H1 (cell line): ENCODE results near the gene ZNF775. TPM values are rescaled to one million over a fixed set of nuclear protein-coding genes. Genes with fewer than 3 reads are reported as not detected.

Experiments used
- CTCF ChIA-PET: fragments of 300-600 bp; sonication (Branson Sonifier 250); formaldehyde crosslinking; loops from one replicate; lab custom pipeline; 2021; ENCODE audit not compliant: partially characterized antibody; lab: Charles Lee
- POLR2A ChIA-PET: fragments of 300-600 bp; sonication (Branson Sonifier 250); formaldehyde crosslinking; loops from one replicate; lab custom pipeline; 2021; ENCODE audit warnings: inconsistent platforms; ENCODE audit not compliant: partially characterized antibody; lab: Charles Lee
- DNase-seq, 2 experiments: peaks; one replicate each; pipeline versions ENCODE4 v3.0.0 to v3.0.0-alpha.2; 2010 to 2022; ENCODE audit warnings: low spot score in 2 of 2, low read depth in 1 of 2, mixed read lengths in 1 of 2
- FAIRE-seq: peaks from 2 replicates; lab custom pipeline; 2011; peaks lifted over from hg19 to GRCh38; lab: Jason Lieb, UNC
- H2AFZ ChIP-seq: 2 replicates; pipeline ENCODE4 v1.8.1; 2012; ENCODE audit warnings: low read length, inconsistent platforms
- H2AK5ac ChIP-seq: 2 replicates; pipeline ENCODE4 v1.6.1; 2013; ENCODE audit warnings: low read depth, low read length
- H2BK120ac ChIP-seq: replicated peaks from 2 replicates; pipeline ENCODE3; 2013; ENCODE audit warnings: low read depth, low read length, inconsistent platforms
- H2BK12ac ChIP-seq: 2 replicates; pipeline ENCODE4 v1.6.1; 2013; ENCODE audit warnings: low read depth, low read length
- H2BK15ac ChIP-seq: 2 replicates; pipeline ENCODE4 v1.6.1; 2013; ENCODE audit warnings: low read length
- H2BK20ac ChIP-seq: 2 replicates; pipeline ENCODE4 v1.6.1; 2013; ENCODE audit warnings: low read length
- H2BK5ac ChIP-seq: 2 replicates; pipeline ENCODE4 v1.6.1; 2013; ENCODE audit warnings: low read depth, low read length
- H3K14ac ChIP-seq: 2 replicates; pipeline ENCODE4 v1.6.1; 2013; ENCODE audit warnings: inconsistent platforms; ENCODE audit not compliant: insufficient read length
- H3K18ac ChIP-seq: 2 replicates; pipeline ENCODE4 v1.6.1; 2013; ENCODE audit warnings: low read length; ENCODE audit errors: extremely low read depth
- H3K23ac ChIP-seq: 2 replicates; pipeline ENCODE4 v1.6.1; 2013; ENCODE audit warnings: inconsistent platforms; ENCODE audit not compliant: insufficient read length
- H3K23me2 ChIP-seq: 2 replicates; pipeline ENCODE4 v1.6.1; 2013; ENCODE audit warnings: low read depth, low read length
- H3K27ac ChIP-seq: 2 replicates; pipeline ENCODE4 v1.6.1; 2011; ENCODE audit warnings: low read depth, low read length, inconsistent platforms
- H3K27me3 ChIP-seq, 4 experiments: replicated peaks in 1 of 4; 1 replicate in 1 of 4; 2 replicates in 3 of 4; pipeline versions ENCODE4 v1.6.1 to v1.8.1; 2011 to 2013; ENCODE audit warnings: low read length in 3 of 4, mild to moderate bottlenecking in 3 of 4, inconsistent platforms in 2 of 4, mixed read lengths in 2 of 4, moderate library complexity in 1 of 4; ENCODE audit not compliant: control insufficient read depth in 3 of 4, insufficient read depth in 3 of 4; ENCODE audit errors: extremely low read depth in 1 of 4
- H3K36me3 ChIP-seq, 4 experiments: 2 replicates each; pipeline versions ENCODE4 v1.6.1 to v1.8.1; 2011 to 2013; ENCODE audit warnings: mild to moderate bottlenecking in 4 of 4, low read length in 3 of 4, moderate library complexity in 2 of 4, control low read depth in 1 of 4, inconsistent platforms in 1 of 4; ENCODE audit not compliant: insufficient read depth in 4 of 4, control insufficient read depth in 2 of 4
- H3K4ac ChIP-seq: replicated peaks from 2 replicates; pipeline ENCODE3; 2013; ENCODE audit warnings: low read length, low read depth, mixed read lengths, inconsistent platforms; ENCODE audit not compliant: insufficient read length
- H3K4me1 ChIP-seq, 4 experiments: replicated peaks in 1 of 4; 1 replicate in 1 of 4; 2 replicates in 3 of 4; pipeline versions ENCODE4 v1.6.1 to v1.8.1; 2011 to 2013; ENCODE audit warnings: low read length in 3 of 4, inconsistent platforms in 2 of 4, mixed read lengths in 1 of 4; ENCODE audit not compliant: insufficient read depth in 4 of 4, control insufficient read depth in 3 of 4
- H3K4me2 ChIP-seq, 2 experiments: 2 replicates each; pipeline versions ENCODE4 v1.6.1 to v1.8.1; 2011 to 2013; ENCODE audit warnings: low read depth in 2 of 2, low read length in 2 of 2, control low read depth in 1 of 2, inconsistent platforms in 1 of 2, mild to moderate bottlenecking in 1 of 2; ENCODE audit not compliant: insufficient read depth in 1 of 2
- H3K4me3 ChIP-seq, 4 experiments: fragments of 200-600, 300-600 bp in 1 of 4; sonication (generic), shearing (Covaris generic), sonication (Bioruptor Twin) in 1 of 4; 2 replicates each; pipeline versions ENCODE4 v1.5.1 to v1.8.1; 2011 to 2016; ENCODE audit warnings: low read length in 4 of 4, low read depth in 3 of 4, control low read depth in 2 of 4, inconsistent platforms in 2 of 4, mild to moderate bottlenecking in 2 of 4, mixed read lengths in 1 of 4, moderate library complexity in 1 of 4; ENCODE audit not compliant: insufficient read depth in 2 of 4; ENCODE audit errors: extremely low read depth in 1 of 4
- H3K56ac ChIP-seq: replicated peaks from 2 replicates; pipeline ENCODE3; 2013; ENCODE audit warnings: low read depth, mild to moderate bottlenecking, mixed read lengths, low read length, inconsistent platforms; ENCODE audit not compliant: insufficient read length
- H3K79me1 ChIP-seq: 2 replicates; pipeline ENCODE4 v1.6.1; 2013; ENCODE audit warnings: low read depth, low read length, control low read depth
- H3K79me2 ChIP-seq, 2 experiments: 2 replicates each; pipeline versions ENCODE4 v1.6.1 to v1.8.1; 2012 to 2013; ENCODE audit warnings: low read length in 2 of 2, mild to moderate bottlenecking in 2 of 2, inconsistent platforms in 1 of 2; ENCODE audit not compliant: insufficient read depth in 2 of 2, control insufficient read depth in 1 of 2
- H3K9ac ChIP-seq, 4 experiments: replicated peaks in 1 of 4; 1 replicate in 1 of 4; 2 replicates in 3 of 4; pipeline versions ENCODE4 v1.6.1 to v1.8.1; 2011 to 2013; ENCODE audit warnings: low read depth in 3 of 4, low read length in 3 of 4, control low read depth in 2 of 4, mild to moderate bottlenecking in 2 of 4, moderate library complexity in 2 of 4, inconsistent platforms in 1 of 4; ENCODE audit errors: extremely low read depth in 1 of 4
- H3K9me3 ChIP-seq, 2 experiments: 2 replicates each; pipeline versions ENCODE4 v1.6.1 to v1.8.1; 2012 to 2013; ENCODE audit warnings: mild to moderate bottlenecking in 2 of 2, moderate library complexity in 2 of 2, control low read depth in 1 of 2, inconsistent platforms in 1 of 2, low read depth in 1 of 2, low read length in 1 of 2, mixed read lengths in 1 of 2; ENCODE audit not compliant: insufficient read depth in 2 of 2
- H4K20me1 ChIP-seq, 2 experiments: replicated peaks in 1 of 2; 2 replicates each; pipeline versions ENCODE3 to v1.8.1; 2011 to 2013; ENCODE audit warnings: inconsistent platforms in 2 of 2, low read length in 2 of 2, mild to moderate bottlenecking in 1 of 2; ENCODE audit not compliant: insufficient read depth in 2 of 2, control insufficient read depth in 1 of 2
- H4K5ac ChIP-seq: 2 replicates; pipeline ENCODE4 v1.6.1; 2013; ENCODE audit warnings: low read length, low read depth, mixed read lengths, inconsistent platforms; ENCODE audit not compliant: insufficient read length
- H4K8ac ChIP-seq: 2 replicates; pipeline ENCODE4 v1.8.0; 2013; ENCODE audit warnings: mild to moderate bottlenecking, moderate library complexity, low read length, inconsistent platforms; ENCODE audit not compliant: insufficient read depth; ENCODE audit errors: extremely low read depth
- H4K91ac ChIP-seq: replicated peaks from 2 replicates; pipeline ENCODE3; 2013; ENCODE audit warnings: low read length, mixed read lengths, inconsistent platforms; ENCODE audit not compliant: insufficient read length
- TEAD4 ChIP-seq: IDR thresholded peaks from 2 replicates; pipeline ENCODE4 v1.6.1; 2012; ENCODE audit warnings: low read depth, low read length, inconsistent platforms, mixed read lengths
- WGBS, 2 experiments: shearing (Covaris generic) in 1 of 2; methylation state at CpG; one replicate each; pipeline versions ENCODE4 v1.1.6 to v1.1.7; 2013 to 2015; ENCODE audit warnings: low lambda C conversion rate in 2 of 2, mixed read lengths in 2 of 2, inconsistent platforms in 1 of 2, low coverage in 1 of 2, missing lambda C conversion rate in 1 of 2; ENCODE audit not compliant: insufficient replicate concordance in 2 of 2, insufficient coverage in 1 of 2, insufficient read length in 1 of 2; ENCODE audit errors: extremely low coverage in 1 of 2, missing lambda C conversion rate in 1 of 2; 5-methylcytosine and 5-hydroxymethylcytosine counted together
- polyA plus RNA-seq, 7 experiments: library from polyadenylated mRNA; depleted of rRNA in 3 of 7; stranded (reverse) in 5 of 7; unstranded in 2 of 7; fragments of >200 nt in 5 of 7; fragments of 200-250 nt in 2 of 7; gene quantifications; 1 replicate in 5 of 7; 2 replicates in 1 of 7; 4 replicates in 1 of 7; pipeline versions ENCODE4 v1.2.1 to v1.2.3, GENCODE V29; 2011 to 2013; ENCODE audit warnings: missing spikeins in 2 of 7, mixed read lengths in 2 of 7
- total RNA-seq: library from RNA; stranded (reverse); fragmentation: NEBNext Ultra II Directional; extraction: Animal tissue kit (Norgen Biotek cat#: 25700); gene quantifications from 2 replicates; pipeline ENCODE4 v1.2.1, GENCODE V29; 2021

ZNF775 gene
- total and polyA plus RNA-seq, 2 of the 8 experiments (the other 6 are each of a cell fraction or from before 2014, with no cell fraction given): 13.6 to 21.5 TPM

DNA sequence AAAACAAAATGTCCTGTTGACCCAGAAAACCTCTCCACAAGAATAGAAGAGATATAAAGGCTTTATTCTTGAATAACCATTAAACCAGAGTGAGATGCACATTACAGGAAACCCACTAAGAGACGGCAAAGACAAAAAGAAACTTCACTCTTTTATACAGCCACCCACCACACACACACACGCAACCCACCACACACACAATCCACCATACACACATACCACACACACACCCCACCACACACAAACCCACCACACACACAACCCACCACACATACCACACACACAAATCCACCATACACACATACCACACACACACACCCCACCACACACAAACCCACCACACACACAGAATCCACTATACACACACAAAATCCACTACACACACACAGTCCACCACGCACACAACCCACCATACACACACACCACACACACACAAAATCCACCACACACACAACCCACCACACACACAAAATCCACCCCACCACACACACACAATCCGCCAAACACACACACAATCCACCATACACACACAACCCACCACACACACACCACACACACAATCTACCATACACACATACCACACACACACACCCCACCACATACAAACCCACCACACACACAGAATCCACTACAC lies 20.0 kb upstream of the ZNF775 start:
- Histone ChIP-seq H3K27me3 (no peaks in the 10 kb centered on the region; a peak in 1 of 7 replicates), H4K91ac (no peak overlapping the region), H4K5ac (no peak overlapping the region), H3K4me3 (no peak overlapping the region), H3K23ac (no peak overlapping the region), H3K14ac (no peak overlapping the region), H3K36me3 (no peaks in the 10 kb centered on the region), H3K4me2 (no peak overlapping the region), H3K9ac (no peak overlapping the region), H3K18ac (no peak overlapping the region), H2BK20ac (peak overlapping the region; percentile 89), H2BK5ac (no peak overlapping the region), H2BK15ac (peak overlapping the region; percentile 92; the same call in 1 of the 2 replicates), H3K79me2 (no peaks in the 10 kb centered on the region), H3K9me3 (no peaks in the 10 kb centered on the region), H2BK120ac (no peak overlapping the region), H4K8ac (no peak overlapping the region)
- FAIRE-seq (no peak), DNase-seq (no peak)
- POLR2A ChIA-PET: interaction anchor here (1.0 to 1.4 kb wide), 3 partner anchors 10 to 43 kb away, joined by 3 to 10 read pairs (median 4); partner anchors contain the start of gene REPIN1
- CTCF ChIA-PET: interaction anchor here (0.8 to 4.5 kb wide), 9 partner anchors 10 to 59 kb away, joined by 3 to 32 read pairs (median 6); partner anchors contain the start of gene REPIN1
- WGBS, 2 experiments: 91% methylated on average over 4 of the region's 4 CpGs; no CpG with 5 or more reads in 1 of the 2 experiments
- TF ChIP-seq TEAD4: no peak
- TF ChIP-seq, all 59 proteins: peak for 0
- H3K4ac ChIP-seq: no peak overlapping the region
- peaks cover 0 to 5% of the 10 kb centered on the region in 2 experiments for H4K20me1 ChIP-seq
- peaks cover 13% of the 10 kb centered on the region; the same call in 1 of the 2 replicates for H3K23me2 ChIP-seq
- H2AK5ac ChIP-seq: peak overlapping the region; percentile 94
- H3K27ac ChIP-seq: no peak overlapping the region
- H2BK12ac ChIP-seq: peak overlapping the region; percentile 89; the same call in 1 of the 2 replicates
- no peak overlapping the region for H2AFZ ChIP-seq
- peak overlapping the region; percentile 95 for H3K56ac ChIP-seq
- H3K79me1 ChIP-seq: no peaks in the 10 kb centered on the region; the same call in 1 of the 2 replicates
- H3K4me1 ChIP-seq: peaks cover 12 to 18% (median 16%) of the 10 kb centered on the region in 4 experiments
